ENCODE measurements around the gene SYNDIG1L. TPM values are rescaled to one million over a fixed set of nuclear protein-coding genes. Genes with fewer than 3 reads are reported as not detected.

Gene SYNDIG1L
- total and polyA plus RNA-seq, 3 donors from 2014 or later = 0.16 to 0.25 (median 0.21) TPM

- H3K27ac ChIP-seq = peak overlapping the region in 1 of 2 donors; percentile 38
- intact Hi-C loops (cut with DNase I; ENCODE audit: low total_unique reads) = loop anchor here (10.0 kb wide), 1 partner anchor 105 kb away; no protein-coding TSS in a partner anchor
Observed at GRCh38 chr14:74469548-74470518, 43.8 kb upstream of the SYNDIG1L start.

GRCh38 chr14:74468513-74468912, 42.5 kb upstream of the SYNDIG1L start:
- WGBS, 2 donors = 70 to 72% methylated on average over 3 of the region's 3 CpGs
- TF ChIP-seq CTCF (IDR thresholded peaks at IDR 0.05) = no peak
- TF ChIP-seq POLR2A (IDR thresholded peaks at IDR 0.05) = no peak

More at GRCh38 chr14:74469548-74470518, 43.8 kb upstream of the SYNDIG1L start:
- Histone ChIP-seq H3K9me3 (no peaks in the 10 kb centered on the region), H3K4me1 (peaks cover 28% of the 10 kb centered on the region), H3K4me3 (no peak overlapping the region), H3K27me3 (no peaks in the 10 kb centered on the region), H3K36me3 (ENCODE audit: low read depth, missing control alignments) (no peaks in the 10 kb centered on the region)
- no peak for DNase-seq
- 36 to 37% methylated on average over 7 of the region's 7 CpGs for WGBS, 2 donors
- no peak for TF ChIP-seq CTCF (IDR thresholded peaks at IDR 0.05)

GRCh38 chr14:74465335-74465734, 39.3 kb upstream of the SYNDIG1L start:
- intact Hi-C loops (cut with DNase I; ENCODE audit: low total_unique reads) = no loop called here
- Histone ChIP-seq H3K9me3 (no peaks in the 10 kb centered on the region), H3K36me3 (ENCODE audit: low read depth, missing control alignments) (no peaks in the 10 kb centered on the region), H3K27ac (no peak overlapping the region), H3K4me1 (peaks cover 22% of the 10 kb centered on the region), H3K27me3 (no peaks in the 10 kb centered on the region), H3K4me3 (no peak overlapping the region)
- WGBS, 2 donors = 80 to 88% methylated on average over 1 to 2 of the region's 2 CpGs
- no peak for DNase-seq
- TF ChIP-seq POLR2A (IDR thresholded peaks at IDR 0.05) (no peak), CTCF (IDR thresholded peaks at IDR 0.05) (no peak)

More at GRCh38 chr14:74468513-74468912, 42.5 kb upstream of the SYNDIG1L start:
- Histone ChIP-seq H3K36me3 (ENCODE audit: low read depth, missing control alignments) (no peaks in the 10 kb centered on the region), H3K4me1 (peaks cover 28% of the 10 kb centered on the region), H3K4me3 (no peak overlapping the region), H3K27me3 (no peaks in the 10 kb centered on the region), H3K27ac (no peak overlapping the region), H3K9me3 (no peaks in the 10 kb centered on the region)
- intact Hi-C loops (cut with DNase I; ENCODE audit: low total_unique reads) = no loop called here
- no peak for DNase-seq

GRCh38 chr14:74464785-74465184, 38.8 kb upstream of the SYNDIG1L start:
- no peak for TF ChIP-seq POLR2A (IDR thresholded peaks at IDR 0.05)
- TF ChIP-seq CTCF (IDR thresholded peaks at IDR 0.05) = no peak
- WGBS, 2 donors = 80 to 95% methylated on average over 1 to 3 of the region's 3 CpGs
- no peaks in the 10 kb centered on the region for H3K36me3 ChIP-seq (ENCODE audit: low read depth, missing control alignments)
- no peaks in the 10 kb centered on the region for H3K9me3 ChIP-seq
- no peaks in the 10 kb centered on the region for H3K27me3 ChIP-seq
- no peak overlapping the region for H3K4me3 ChIP-seq
- no peak for DNase-seq
- intact Hi-C loops (cut with DNase I; ENCODE audit: low total_unique reads) = no loop called here
- H3K27ac ChIP-seq = no peak overlapping the region
- peaks cover 19% of the 10 kb centered on the region for H3K4me1 ChIP-seq

All from testis (tissue), 3 donors.